ENCODE measurements around the gene CENPP. TPM values are rescaled to one million over a fixed set of nuclear protein-coding genes. Genes with fewer than 3 reads are reported as not detected.
"Not testable (repeated sequence)": the region's sequence is repeated elsewhere in the genome, so short reads cannot be mapped to it uniquely, and the experiment has no call there.

CENPP gene
- total RNA-seq, 1 donor from 2014 or later, result 1.9 TPM

DNA sequence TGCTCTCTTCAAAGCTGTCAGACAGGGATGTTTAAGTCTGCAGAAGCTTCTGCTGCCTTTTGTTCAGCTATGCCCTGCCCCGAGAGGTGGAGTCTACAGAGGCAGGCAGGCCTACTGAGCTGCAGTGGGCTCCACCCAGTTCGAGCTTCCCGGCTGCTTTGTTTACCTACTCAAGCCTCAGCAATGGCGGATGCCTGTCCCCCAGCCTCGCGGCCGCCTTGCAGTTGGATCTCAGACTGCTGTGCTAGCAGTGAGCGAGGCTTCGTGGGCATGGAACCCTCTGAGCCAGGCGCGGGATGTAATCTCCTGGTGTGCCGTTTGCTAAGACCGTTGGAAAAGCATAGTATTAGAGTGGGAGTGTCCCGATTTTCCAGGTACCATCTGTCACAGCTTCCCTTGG, 247.9 kb downstream of the CENPP start:
- not testable (repeated sequence) for H3K79me2 ChIP-seq (ENCODE audit: insufficient read depth, low read length); H3K27ac ChIP-seq (ENCODE audit: low read depth, low read length); H3K9me3 ChIP-seq (ENCODE audit: insufficient read depth, low read depth, low read length); H3K27me3 Mint-ChIP-seq (ENCODE audit: low read depth, unreplicated experiment); H3K36me3 ChIP-seq (ENCODE audit: insufficient read depth, low read length); H3K4me1 ChIP-seq (ENCODE audit: insufficient read depth, low read length); H3K9ac ChIP-seq (ENCODE audit: low read length); H3K4me1 Mint-ChIP-seq (ENCODE audit: low read depth, unreplicated experiment); H2AFZ ChIP-seq (ENCODE audit: low read depth, low read length); H3K4me3 ChIP-seq (ENCODE audit: insufficient read depth, low read depth, low read length); DNase-seq (ENCODE audit: low read depth); H4K20me1 ChIP-seq (ENCODE audit: insufficient read depth, low read length); H3K4me3 Mint-ChIP-seq (ENCODE audit: unreplicated experiment); H3K36me3 Mint-ChIP-seq (ENCODE audit: low read depth, unreplicated experiment); FAIRE-seq; H3K27me3 ChIP-seq (ENCODE audit: insufficient read depth, low read length); H3K4me2 ChIP-seq (ENCODE audit: low read length); H3K27ac Mint-ChIP-seq (ENCODE audit: unreplicated experiment); H3K9me3 Mint-ChIP-seq (ENCODE audit: unreplicated experiment)

GRCh38 chr9:92576175-92576574, 250.4 kb downstream of the CENPP start:
- Histone ChIP-seq H3K4me2 (ENCODE audit: low read length) (no peak overlapping the region), H3K4me3 (ENCODE audit: insufficient read depth, low read depth, low read length) (no peak overlapping the region), H3K27me3 (ENCODE audit: insufficient read depth, low read length) (no peaks in the 10 kb centered on the region), H3K9me3 (ENCODE audit: insufficient read depth, low read depth, low read length) (no peaks in the 10 kb centered on the region), H2AFZ (ENCODE audit: low read depth, low read length) (no peak overlapping the region), H3K9ac (ENCODE audit: low read length) (no peak overlapping the region), H3K79me2 (ENCODE audit: insufficient read depth, low read length) (no peaks in the 10 kb centered on the region), H3K27ac (ENCODE audit: low read depth, low read length) (no peak overlapping the region), H3K36me3 (ENCODE audit: insufficient read depth, low read length) (no peaks in the 10 kb centered on the region), H3K4me1 (ENCODE audit: insufficient read depth, low read length) (no peaks in the 10 kb centered on the region), H4K20me1 (ENCODE audit: insufficient read depth, low read length) (no peaks in the 10 kb centered on the region)
- DNase-seq (ENCODE audit: low read depth), result no peak
- Mint-ChIP-seq H3K4me1 (ENCODE audit: low read depth, unreplicated experiment) (no peaks in the 10 kb centered on the region), H3K27me3 (ENCODE audit: low read depth, unreplicated experiment) (peaks cover 2% of the 10 kb centered on the region), H3K27ac (ENCODE audit: unreplicated experiment) (no peak overlapping the region), H3K9me3 (ENCODE audit: unreplicated experiment) (peaks cover 9% of the 10 kb centered on the region), H3K36me3 (ENCODE audit: low read depth, unreplicated experiment) (peaks cover 3% of the 10 kb centered on the region), H3K4me3 (ENCODE audit: unreplicated experiment) (no peak overlapping the region)
- TF ChIP-seq, protein P1, sequence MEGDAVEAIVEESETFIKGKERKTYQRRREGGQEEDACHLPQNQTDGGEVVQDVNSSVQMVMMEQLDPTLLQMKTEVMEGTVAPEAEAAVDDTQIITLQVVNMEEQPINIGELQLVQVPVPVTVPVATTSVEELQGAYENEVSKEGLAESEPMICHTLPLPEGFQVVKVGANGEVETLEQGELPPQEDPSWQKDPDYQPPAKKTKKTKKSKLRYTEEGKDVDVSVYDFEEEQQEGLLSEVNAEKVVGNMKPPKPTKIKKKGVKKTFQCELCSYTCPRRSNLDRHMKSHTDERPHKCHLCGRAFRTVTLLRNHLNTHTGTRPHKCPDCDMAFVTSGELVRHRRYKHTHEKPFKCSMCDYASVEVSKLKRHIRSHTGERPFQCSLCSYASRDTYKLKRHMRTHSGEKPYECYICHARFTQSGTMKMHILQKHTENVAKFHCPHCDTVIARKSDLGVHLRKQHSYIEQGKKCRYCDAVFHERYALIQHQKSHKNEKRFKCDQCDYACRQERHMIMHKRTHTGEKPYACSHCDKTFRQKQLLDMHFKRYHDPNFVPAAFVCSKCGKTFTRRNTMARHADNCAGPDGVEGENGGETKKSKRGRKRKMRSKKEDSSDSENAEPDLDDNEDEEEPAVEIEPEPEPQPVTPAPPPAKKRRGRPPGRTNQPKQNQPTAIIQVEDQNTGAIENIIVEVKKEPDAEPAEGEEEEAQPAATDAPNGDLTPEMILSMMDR (IDR thresholded peaks at IDR 0.05; ENCODE audit: insufficient read depth, low read depth, low read length), result no peak
- TF ChIP-seq EZH2 (IDR thresholded peaks at IDR 0.05; ENCODE audit: insufficient read depth, low read length), result no peak
- FAIRE-seq, result peak; percentile 50

- peaks cover 6% of the 10 kb centered on the region for H3K9me3 Mint-ChIP-seq (ENCODE audit: unreplicated experiment)
- H3K9me3 ChIP-seq (ENCODE audit: insufficient read depth, low read depth, low read length), result no peaks in the 10 kb centered on the region
- H2AFZ ChIP-seq (ENCODE audit: low read depth, low read length), result no peak overlapping the region
- H3K4me3 ChIP-seq (ENCODE audit: insufficient read depth, low read depth, low read length), result no peak overlapping the region
- no peak overlapping the region for H3K27ac ChIP-seq (ENCODE audit: low read depth, low read length)
- no peaks in the 10 kb centered on the region for H3K27me3 ChIP-seq (ENCODE audit: insufficient read depth, low read length)
- peaks cover 4% of the 10 kb centered on the region for H3K36me3 Mint-ChIP-seq (ENCODE audit: low read depth, unreplicated experiment)
- H3K27ac Mint-ChIP-seq (ENCODE audit: unreplicated experiment), result no peak overlapping the region
- no peak for TF ChIP-seq EZH2 (IDR thresholded peaks at IDR 0.05; ENCODE audit: insufficient read depth, low read length)
- TF ChIP-seq, protein P1 (IDR thresholded peaks at IDR 0.05; ENCODE audit: insufficient read depth, low read depth, low read length), result no peak
- H3K9ac ChIP-seq (ENCODE audit: low read length), result no peak overlapping the region
- peaks cover 3% of the 10 kb centered on the region for H3K4me1 Mint-ChIP-seq (ENCODE audit: low read depth, unreplicated experiment)
- H3K4me3 Mint-ChIP-seq (ENCODE audit: unreplicated experiment), result no peak overlapping the region
- H3K27me3 Mint-ChIP-seq (ENCODE audit: low read depth, unreplicated experiment), result no peaks in the 10 kb centered on the region
- DNase-seq (ENCODE audit: low read depth) (no peak), FAIRE-seq (no peak)
- H3K79me2 ChIP-seq (ENCODE audit: insufficient read depth, low read length), result no peaks in the 10 kb centered on the region
- no peaks in the 10 kb centered on the region for H3K4me1 ChIP-seq (ENCODE audit: insufficient read depth, low read length)
- no peak overlapping the region for H3K4me2 ChIP-seq (ENCODE audit: low read length)
- no peaks in the 10 kb centered on the region for H4K20me1 ChIP-seq (ENCODE audit: insufficient read depth, low read length)
- no peaks in the 10 kb centered on the region for H3K36me3 ChIP-seq (ENCODE audit: insufficient read depth, low read length)
Observed at GRCh38 chr9:92589923-92590322, 264.2 kb downstream of the CENPP start.

Data from astrocyte (in vitro differentiated cells and primary cell).